ENCODE results near the gene KLF15. TPM values are rescaled to one million over a fixed set of nuclear protein-coding genes. Genes with fewer than 3 reads are reported as not detected.

Gene KLF15
- total RNA-seq, 1 experiment from 2014 or later, result 14.7 TPM

DNA sequence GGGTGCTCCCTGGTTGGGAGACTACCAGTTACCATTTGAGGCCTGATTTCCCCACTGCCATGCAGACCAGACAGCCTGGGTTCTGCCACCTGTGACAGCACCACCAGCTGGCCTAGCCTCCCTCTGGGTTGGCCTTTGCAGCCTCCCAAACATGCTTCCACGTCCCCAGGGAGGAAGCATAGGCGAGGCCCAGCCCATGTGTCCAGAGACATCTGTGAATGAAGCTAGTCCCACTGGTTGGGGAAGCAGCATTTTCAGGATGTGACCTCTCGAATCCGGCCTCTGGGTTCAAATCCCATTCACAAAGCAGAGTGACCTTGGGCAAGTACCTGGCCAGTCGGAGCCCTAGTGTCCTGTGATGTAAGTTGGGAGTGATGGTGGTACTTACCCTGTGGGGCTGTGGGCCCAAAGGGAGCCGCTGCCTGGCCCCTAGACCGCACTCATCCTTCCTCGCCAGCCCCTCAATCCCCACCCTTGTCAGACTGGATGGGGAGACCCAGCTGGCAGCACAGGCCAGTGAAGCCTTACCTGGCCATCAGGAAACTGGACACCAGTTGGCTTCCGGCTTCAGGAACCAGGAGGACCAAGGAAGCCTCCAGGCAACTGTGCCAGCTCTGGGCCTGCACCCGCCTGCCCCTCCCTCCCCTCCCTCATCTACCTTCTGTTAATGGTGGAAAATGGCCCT, 6.0 kb downstream of the KLF15 start:
- H3K4me1 Mint-ChIP-seq, result peaks cover 7% of the 10 kb centered on the region
- no peak overlapping the region for H3K27ac Mint-ChIP-seq
- ChIA-PET POLR2A (no interaction called here), CTCF (interaction anchor here (0.9 to 1.3 kb wide), 3 partner anchors 64 to 105 kb away, joined by 3 read pairs; no protein-coding TSS in a partner anchor)
- no peak overlapping the region for H3K4me3 Mint-ChIP-seq
- H3K9me3 Mint-ChIP-seq, result no peaks in the 10 kb centered on the region
- H3K36me3 Mint-ChIP-seq, result peaks cover 2% of the 10 kb centered on the region; the same call in 1 of the 2 replicates
- TF ChIP-seq, protein P1, sequence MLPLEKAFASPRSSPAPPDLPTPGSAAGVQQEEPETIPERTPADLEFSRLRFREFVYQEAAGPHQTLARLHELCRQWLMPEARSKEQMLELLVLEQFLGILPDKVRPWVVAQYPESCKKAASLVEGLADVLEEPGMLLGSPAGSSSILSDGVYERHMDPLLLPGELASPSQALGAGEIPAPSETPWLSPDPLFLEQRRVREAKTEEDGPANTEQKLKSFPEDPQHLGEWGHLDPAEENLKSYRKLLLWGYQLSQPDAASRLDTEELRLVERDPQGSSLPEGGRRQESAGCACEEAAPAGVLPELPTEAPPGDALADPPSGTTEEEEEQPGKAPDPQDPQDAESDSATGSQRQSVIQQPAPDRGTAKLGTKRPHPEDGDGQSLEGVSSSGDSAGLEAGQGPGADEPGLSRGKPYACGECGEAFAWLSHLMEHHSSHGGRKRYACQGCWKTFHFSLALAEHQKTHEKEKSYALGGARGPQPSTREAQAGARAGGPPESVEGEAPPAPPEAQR (CRISPR knock-in tag; IDR thresholded peaks at IDR 0.05), result no peak
- TF ChIP-seq ZNF317 (CRISPR knock-in tag; IDR thresholded peaks at IDR 0.05; ENCODE audit: borderline replicate concordance, low read depth), result no peak
- no peak for TF ChIP-seq STAT6 (CRISPR knock-in tag; conservative IDR thresholded peaks at IDR 0.05; ENCODE audit: low read depth)
- TF ChIP-seq ZNF232 (CRISPR knock-in tag; IDR thresholded peaks at IDR 0.05), result no peak
- no peak for TF ChIP-seq CBFB (CRISPR knock-in tag; IDR thresholded peaks at IDR 0.05; ENCODE audit: low read depth)
- TF ChIP-seq ZNF263 (CRISPR knock-in tag; IDR thresholded peaks at IDR 0.05; ENCODE audit: low read depth), result no peak
- peak; percentile 3 for DNase-seq (ENCODE audit: low spot score)
- H3K27me3 Mint-ChIP-seq (ENCODE audit: low read depth), result no peaks in the 10 kb centered on the region
- no peak for ATAC-seq

DNA sequence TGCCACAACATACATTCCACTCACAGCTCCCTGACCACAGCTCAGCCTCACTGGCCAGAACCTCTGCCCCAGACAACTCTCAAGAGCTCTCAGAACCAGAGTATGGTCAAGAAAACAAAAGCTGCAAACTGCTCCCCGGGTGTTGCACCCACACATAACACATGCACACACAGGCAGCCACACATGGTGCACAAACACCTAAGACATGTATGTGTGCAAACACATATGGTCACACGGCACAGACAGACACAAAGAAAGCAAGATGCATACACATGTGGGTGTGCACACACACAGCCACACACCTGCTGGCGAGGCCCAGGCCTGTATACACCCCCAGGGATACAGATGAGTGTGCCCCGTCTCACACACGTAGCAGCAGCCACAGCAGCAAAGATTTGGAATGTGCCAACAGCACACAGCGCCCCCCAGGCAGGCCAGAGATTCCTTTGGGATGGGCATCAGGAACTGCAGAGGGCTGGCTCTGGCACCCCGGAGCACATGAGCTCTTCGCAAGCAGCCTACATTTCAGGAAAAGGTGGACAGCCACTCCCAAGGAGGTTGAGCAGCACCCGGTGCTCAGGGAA, 6.6 kb downstream of the KLF15 start:
- TF ChIP-seq GABPB1 (CRISPR knock-in tag; IDR thresholded peaks at IDR 0.05), result no peak
- TF ChIP-seq, protein P2, sequence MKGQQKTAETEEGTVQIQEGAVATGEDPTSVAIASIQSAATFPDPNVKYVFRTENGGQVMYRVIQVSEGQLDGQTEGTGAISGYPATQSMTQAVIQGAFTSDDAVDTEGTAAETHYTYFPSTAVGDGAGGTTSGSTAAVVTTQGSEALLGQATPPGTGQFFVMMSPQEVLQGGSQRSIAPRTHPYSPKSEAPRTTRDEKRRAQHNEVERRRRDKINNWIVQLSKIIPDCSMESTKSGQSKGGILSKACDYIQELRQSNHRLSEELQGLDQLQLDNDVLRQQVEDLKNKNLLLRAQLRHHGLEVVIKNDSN (CRISPR knock-in tag; IDR thresholded peaks at IDR 0.05), result no peak
- TF ChIP-seq NR1H2 (CRISPR knock-in tag; IDR thresholded peaks at IDR 0.05), result no peak
- TF ChIP-seq ZBTB43 (CRISPR knock-in tag; IDR thresholded peaks at IDR 0.05), result no peak
- no peak for TF ChIP-seq FOXK1 (CRISPR knock-in tag; IDR thresholded peaks at IDR 0.05)
- TF ChIP-seq CREM (CRISPR knock-in tag; IDR thresholded peaks at IDR 0.05), result no peak
- no peak for TF ChIP-seq KAT7 (CRISPR knock-in tag; IDR thresholded peaks at IDR 0.05; ENCODE audit: borderline replicate concordance)
- TF ChIP-seq ARID4B (CRISPR knock-in tag; IDR thresholded peaks at IDR 0.05; ENCODE audit: borderline replicate concordance), result no peak
- no peak for TF ChIP-seq ZNF317 (CRISPR knock-in tag; IDR thresholded peaks at IDR 0.05; ENCODE audit: borderline replicate concordance, low read depth)
- no peak for TF ChIP-seq ELF4 (CRISPR knock-in tag; IDR thresholded peaks at IDR 0.05; ENCODE audit: low read depth)
- H3K36me3 Mint-ChIP-seq, result peaks cover 2% of the 10 kb centered on the region; the same call in 1 of the 2 replicates
- H3K27ac Mint-ChIP-seq, result no peak overlapping the region
- ChIA-PET CTCF (interaction anchor here (0.9 to 1.8 kb wide), 5 partner anchors 19 to 104 kb away, joined by 3 to 6 read pairs (median 3); no protein-coding TSS in a partner anchor), POLR2A (no interaction called here)
- no peaks in the 10 kb centered on the region for H3K9me3 Mint-ChIP-seq
- DNase-seq (ENCODE audit: low spot score) (peak; percentile 2), ATAC-seq (no peak)
- no peak overlapping the region for H3K4me3 Mint-ChIP-seq
- peaks cover 5% of the 10 kb centered on the region for H3K4me1 Mint-ChIP-seq
- no peaks in the 10 kb centered on the region for H3K27me3 Mint-ChIP-seq (ENCODE audit: low read depth)

Measured in WTC11 (cell line).